ENCODE data around the gene TCTA.
A peak's percentile ranks its signal among the peaks of the same experiment; 100 is the strongest.

TCTA gene

DNA sequence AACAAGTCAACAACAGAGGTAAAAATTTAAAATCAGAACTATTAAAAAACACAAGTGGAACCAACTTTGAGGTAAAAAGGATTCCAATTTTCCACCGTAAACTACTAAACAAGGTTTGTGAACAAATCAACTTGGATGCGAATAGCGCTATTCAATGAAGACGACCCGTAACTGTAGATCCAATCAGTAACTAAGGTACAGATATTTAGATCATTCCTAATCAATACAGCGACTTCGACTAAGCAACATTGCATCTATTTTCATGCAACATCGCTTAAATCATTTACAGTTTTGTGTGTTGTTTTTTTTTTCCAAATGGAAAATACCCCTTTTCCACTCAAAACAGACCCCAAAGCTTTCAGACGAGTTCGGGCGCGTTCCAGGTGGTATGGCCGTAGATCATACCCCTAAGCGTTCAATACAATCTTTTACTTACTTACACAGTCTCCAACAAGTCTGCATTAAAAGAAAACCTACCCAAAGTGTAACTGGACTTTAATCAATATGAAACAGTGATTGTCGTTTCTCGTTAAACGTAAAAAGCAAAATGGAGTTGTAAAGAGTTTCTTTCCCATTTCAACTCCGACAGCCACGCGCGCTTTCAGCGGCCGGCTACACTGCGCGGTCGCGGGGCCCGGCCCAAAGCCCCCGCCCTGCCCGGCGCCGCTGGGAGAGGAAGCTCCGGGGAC is 1.2 kb upstream of the TCTA start:
- DNase-seq (ENCODE audit: low spot score) = no peak

DNA sequence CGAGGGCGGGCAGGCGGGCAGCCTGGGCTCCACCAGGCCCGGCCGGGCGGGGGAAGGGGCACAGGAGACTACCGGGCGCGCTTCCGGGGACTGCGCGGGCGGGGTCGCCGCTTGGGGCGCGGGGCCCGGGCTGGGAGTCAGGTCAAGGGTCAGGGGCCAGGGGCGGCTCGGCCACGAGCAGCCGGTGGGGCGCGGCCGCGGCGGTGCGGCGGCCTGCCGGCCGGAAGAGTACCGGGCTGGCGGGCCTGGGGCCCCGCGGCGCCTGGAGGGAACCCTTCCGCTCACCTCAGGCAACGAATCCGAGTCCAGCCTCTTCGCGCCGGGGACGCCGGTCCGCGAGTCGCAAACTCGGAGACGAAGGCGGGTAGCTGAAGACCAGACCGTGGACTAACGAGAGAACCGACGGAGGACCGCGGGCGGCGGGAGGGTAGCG is 672 bp upstream of the TCTA start:
- peak; percentile 33 for DNase-seq (ENCODE audit: low spot score)

GRCh38 chr3:49412632-49413337 is 562 bp downstream of the TCTA start:
- DNase-seq (ENCODE audit: low spot score) = no peak

DNA sequence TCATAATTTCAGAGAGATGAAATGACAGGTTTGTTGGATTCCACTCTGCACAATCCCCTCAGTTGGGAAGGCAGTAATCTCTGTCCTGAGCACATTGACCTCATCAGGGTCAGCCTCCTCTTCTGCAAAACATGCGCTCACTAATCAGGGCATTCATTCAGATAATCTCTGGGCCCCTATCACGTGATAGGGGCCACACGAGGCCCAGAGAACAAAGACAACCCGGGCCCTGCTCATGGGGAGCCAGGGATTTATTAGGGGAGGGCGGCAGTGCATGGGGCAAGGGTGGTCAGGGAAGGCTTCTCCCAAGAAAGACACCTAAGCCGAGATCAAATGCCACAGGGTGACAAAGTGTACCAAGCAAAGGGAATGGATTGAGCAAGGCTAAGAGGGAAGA is 1.1 kb downstream of the TCTA start:
- DNase-seq (ENCODE audit: low spot score) = no peak

- DNase-seq (ENCODE audit: low spot score) = no peak
Measured at GRCh38 chr3:49414753-49415152, 2.5 kb downstream of the TCTA start.

GRCh38 chr3:49415931-49416601 is 3.8 kb downstream of the TCTA start:
- DNase-seq (ENCODE audit: low spot score) = no peak

DNA sequence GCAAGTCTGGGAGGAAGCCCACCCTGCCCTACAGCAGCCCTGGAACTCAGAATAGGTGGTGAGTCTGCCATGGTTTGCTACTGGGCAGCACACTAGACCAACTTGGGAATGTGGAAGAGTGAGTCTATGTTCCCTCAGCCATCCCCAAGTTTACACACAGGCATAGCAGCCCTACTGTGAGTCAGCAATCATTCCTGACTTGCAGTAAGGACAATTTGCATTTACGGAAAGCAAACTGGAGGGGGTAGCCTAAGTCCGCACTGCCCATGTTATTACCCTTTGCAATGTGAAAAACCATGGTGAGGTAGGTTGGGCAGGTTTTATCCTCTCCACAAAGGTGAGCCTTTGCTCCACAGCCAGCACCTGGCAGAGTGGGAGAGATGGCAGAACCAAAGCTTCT is 4.6 kb downstream of the TCTA start:
- DNase-seq (ENCODE audit: low spot score) = no peak

DNA sequence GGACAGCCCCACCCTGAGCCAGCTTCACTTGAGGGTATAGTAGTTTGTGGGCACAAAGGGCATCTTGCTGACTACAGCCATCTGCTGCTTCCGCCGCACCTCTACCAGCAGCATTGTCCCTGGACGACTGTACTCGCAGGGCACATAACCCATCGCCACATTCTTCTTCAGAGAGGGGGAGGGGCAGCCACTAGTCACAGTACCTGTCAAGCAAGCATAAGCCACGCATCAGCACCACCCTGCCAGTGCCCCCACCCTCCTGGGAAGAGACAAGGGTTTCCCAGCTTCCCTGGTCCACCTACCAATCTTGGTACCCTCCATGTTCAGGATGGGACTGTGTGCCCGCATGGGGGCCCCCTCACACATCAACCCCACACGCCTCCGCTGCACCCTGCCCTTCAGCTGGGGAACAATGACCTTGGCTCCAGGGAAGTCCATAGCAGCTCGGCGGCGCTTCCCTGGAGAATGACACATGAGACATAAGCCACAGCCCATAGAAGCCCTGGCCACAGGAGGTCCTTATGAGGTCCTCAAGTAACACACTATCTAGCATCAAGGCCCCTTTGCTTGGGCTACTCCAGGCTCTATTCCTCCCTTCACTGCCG is 5.4 kb downstream of the TCTA start:
- no peak for DNase-seq (ENCODE audit: low spot score)

DNA sequence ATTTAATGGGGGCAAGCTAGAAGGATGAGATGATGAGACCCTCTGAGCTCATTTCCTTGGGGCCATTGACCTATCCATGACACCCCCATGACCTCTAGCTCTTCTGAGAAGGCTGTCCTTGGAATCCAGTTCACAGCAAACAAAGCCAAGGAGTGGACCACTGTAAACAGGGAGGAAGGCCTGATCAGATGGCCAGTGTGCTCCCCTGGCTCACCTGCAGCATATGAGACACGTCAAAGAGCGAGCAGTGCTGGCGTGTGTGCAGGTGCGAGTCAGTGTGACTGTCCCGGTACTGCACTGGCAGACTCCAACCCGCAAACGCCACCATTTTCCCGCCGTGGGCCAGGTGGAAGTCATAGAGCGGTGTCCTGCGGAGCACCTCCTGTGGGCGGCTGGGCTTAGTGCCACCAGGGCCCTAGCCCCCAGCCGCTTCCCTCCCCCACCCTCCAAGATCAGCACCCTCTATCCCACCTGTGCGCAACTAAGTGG is 9.7 kb downstream of the TCTA start:
- no peak for DNase-seq (ENCODE audit: low spot score)

GRCh38 chr3:49422379-49423248 is 10.4 kb downstream of the TCTA start, which contains the start of gene AMT:
Gene AMT (minus strand): TSS chr3:49422473. CDS start chr3:49422450, 23 bp downstream.
- DNase-seq (ENCODE audit: low spot score) = no peak

GRCh38 chr3:49424816-49425215 is 12.6 kb downstream of the TCTA start:
- no peak for DNase-seq (ENCODE audit: low spot score)

DNA sequence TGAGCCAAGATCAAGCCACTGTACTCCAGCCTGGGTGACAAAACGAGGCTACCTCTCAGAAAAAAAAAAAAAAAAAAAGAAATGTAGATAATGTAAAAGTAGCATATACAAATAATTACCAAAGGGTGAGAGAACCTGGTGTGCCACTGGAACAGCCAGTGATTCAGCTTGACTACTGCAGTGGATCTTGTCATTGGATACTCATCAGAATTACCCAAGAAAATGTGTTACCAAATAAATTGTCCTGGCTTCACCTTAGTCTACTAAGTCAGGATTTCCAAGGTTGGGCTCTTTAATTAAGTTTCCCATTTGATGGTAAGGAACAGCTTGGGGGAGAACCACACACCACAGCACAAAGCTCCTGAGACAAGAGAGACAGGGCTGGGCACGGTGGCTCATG is 15.4 kb downstream of the TCTA start:
- no peak for DNase-seq (ENCODE audit: low spot score)

DNA sequence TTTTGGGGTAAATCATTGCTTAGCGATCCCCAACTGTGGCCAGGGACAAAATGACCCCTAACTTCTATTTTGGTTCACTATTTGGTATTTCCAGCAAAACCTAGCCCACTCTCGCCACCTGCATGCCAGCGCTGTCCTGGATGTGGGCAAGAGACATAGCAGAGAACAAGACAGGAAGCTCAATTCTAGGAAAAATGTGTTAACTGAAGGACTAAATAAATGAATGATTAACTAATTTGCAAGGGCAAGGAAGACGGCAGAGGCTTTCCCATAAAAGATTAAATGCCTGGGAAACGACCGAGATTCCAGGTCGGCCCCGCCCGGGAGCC is 16.5 kb downstream of the TCTA start:
- DNase-seq (ENCODE audit: low spot score) = no peak

- no peak for DNase-seq (ENCODE audit: low spot score)
Measured at GRCh38 chr3:49434731-49435130, 22.5 kb downstream of the TCTA start.

DNA sequence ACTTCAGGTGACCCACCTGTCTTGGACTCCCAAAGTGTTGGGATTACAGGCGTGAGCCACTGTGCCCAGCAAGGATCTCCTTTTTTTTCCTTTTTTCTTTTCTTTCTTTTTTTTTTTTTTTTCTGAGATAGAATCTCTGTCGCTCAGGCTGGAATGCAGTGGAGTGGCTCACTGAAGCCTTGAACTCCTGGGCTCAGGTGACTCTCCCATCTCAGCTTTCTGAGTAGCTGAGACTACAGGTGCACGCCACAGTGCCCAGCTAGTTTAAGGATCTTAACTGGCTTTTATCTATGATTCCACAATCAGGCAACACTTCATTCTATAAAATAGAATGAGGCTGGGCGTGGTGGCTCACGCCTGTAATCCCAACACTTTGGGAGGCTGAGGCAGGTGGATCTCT is 33.2 kb downstream of the TCTA start:
- DNase-seq (ENCODE audit: low spot score) = no peak

DNA sequence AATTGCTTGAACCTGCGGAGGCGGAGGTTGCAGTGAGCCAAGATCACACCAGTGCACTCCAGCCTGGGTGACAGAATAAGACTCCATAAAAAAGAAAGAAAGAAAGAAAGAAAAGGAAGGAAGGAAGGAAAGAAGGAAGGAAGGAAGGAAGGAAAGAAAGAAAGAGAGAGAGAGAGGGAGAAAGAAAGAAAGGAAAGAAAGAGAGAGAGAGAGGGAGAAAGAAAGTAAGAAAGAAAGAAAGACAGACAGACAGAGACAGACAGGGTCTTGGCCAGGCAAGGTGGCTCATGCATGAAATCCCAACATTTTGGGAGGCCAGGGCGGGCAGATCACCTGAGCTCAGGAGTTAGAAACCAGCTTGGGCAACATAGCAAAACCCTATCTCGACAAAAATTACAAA is 41.4 kb downstream of the TCTA start:
- no peak for DNase-seq (ENCODE audit: low spot score)

- DNase-seq (ENCODE audit: low spot score) = no peak
Measured at GRCh38 chr3:49454458-49454857, 42.2 kb downstream of the TCTA start.

DNA sequence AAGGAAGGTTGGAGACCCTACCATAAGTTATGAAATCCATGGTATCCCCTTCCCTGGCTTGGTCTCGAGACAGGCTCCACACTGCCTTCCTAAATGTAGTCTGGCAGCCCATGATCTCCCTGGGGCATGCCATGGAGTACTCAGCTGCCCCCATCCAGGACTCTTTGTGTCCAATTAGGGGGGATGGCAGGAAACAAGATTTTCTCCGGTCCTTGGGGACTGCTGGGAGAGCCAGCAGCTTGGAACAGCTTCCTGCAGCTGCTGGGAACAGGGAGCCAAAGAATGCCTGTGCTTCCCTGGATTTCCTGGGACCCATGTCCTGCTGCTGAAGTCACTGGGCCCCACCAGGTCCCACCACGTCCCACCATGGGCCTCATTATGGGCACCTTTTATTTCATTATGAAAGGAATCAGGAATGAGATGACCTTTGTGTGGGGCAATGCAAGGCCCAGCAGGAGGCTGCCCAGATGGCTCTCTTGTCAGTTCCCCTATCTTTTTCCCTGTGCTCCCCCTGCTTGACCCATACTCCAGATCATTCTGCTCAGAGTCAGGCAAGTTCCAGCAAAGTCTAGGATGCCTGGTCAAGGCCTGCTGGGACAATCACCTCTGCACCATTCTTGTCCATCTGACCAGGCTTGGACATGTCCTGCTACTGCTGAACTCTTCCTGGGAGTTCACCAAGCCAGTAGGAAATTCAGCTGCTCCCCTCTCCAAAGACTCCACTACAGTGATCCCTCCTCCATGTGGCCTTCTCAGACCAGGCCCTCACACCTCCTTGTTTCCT is 42.9 kb downstream of the TCTA start:
- DNase-seq (ENCODE audit: low spot score) = no peak

DNA sequence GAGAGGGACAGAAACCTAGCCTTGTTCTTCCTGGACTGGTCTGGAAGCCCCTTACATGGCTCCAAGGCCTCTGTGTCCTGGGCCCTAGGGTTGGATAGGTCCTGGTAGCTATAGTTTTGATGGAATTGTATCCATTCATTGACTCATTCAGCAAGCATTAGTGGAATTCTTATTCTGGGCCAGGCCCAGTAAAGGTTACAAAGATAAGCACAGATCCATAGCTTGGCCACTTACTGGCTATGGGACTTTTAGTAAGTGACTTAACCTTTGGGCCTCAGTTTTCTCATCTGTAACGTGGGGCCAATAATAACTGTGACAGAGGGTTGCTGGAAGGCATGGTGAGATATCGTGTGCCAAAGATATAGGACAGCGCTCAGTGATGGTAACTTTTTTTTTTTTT is 44.2 kb downstream of the TCTA start:
- no peak for DNase-seq (ENCODE audit: low spot score)

GRCh38 chr3:49460188-49460890 is 48.1 kb downstream of the TCTA start:
- no peak for DNase-seq (ENCODE audit: low spot score)
